Esophagus muscularis mucosa (tissue), 3 donors: ENCODE data around the gene EPM2A.

Source experiments
- CTCF ChIP-seq, 3 experiments: fragments of 200-600 bp in 2 of 3; fragments of 450-650 bp in 1 of 3; sonication (generic) in 2 of 3; IDR thresholded peaks; one replicate each; pipeline ENCODE4 v1.5.1; 2017 to 2019; ENCODE audit warnings: antibody characterized with exemption in 3 of 3, mild to moderate bottlenecking in 2 of 3, moderate library complexity in 1 of 3
- POLR2AphosphoS5 ChIP-seq, 2 donors: sonication (generic); formaldehyde crosslinking; IDR thresholded peaks; one replicate each; pipeline ENCODE4 v1.6.1; 2017; ENCODE audit warnings: antibody characterized with exemption in 2 of 2

DNA sequence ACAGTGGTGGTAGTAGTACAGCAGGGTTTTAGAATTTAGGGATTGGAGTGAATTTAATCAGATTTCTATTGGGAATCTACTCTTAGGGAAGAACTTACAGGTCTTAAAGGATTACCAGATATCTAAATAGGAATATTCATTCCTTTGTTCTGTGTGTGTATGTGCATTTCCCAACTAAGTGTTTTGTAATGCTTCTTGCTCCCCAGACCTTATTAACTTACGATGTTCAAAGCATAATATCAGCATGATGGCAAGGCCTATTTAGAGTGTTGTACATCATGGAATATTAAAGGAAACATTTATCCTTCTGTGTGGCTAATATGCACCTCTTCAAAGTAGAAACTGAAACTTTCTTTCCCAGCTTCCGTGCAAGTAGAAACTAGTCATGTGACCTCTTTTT, 133.9 kb downstream of the EPM2A start:
- TF ChIP-seq CTCF (IDR thresholded peaks at IDR 0.05) (no peak), POLR2AphosphoS5 (IDR thresholded peaks at IDR 0.05) (no peak)
